Mesenchymal stem cell (in vitro differentiated cells and primary cell): ENCODE results near the gene PAF1. TPM values are rescaled to one million over a fixed set of nuclear protein-coding genes. Genes with fewer than 3 reads are reported as not detected.
"Not testable (repeated sequence)": the region's sequence is repeated elsewhere in the genome, so short reads cannot be mapped to it uniquely, and the experiment has no call there.

Experiments
- DNase-seq: peaks from one replicate; pipeline ENCODE4 v3.0.0-alpha.2; 2013
- H2AFZ ChIP-seq: one replicate; pipeline ENCODE4 v1.6.1; 2013; ENCODE audit warnings: low read depth, mild to moderate bottlenecking, control low read depth, inconsistent platforms, low read length, moderate library complexity
- H2AK5ac ChIP-seq: 2 replicates; pipeline ENCODE4 v1.6.1; 2013; ENCODE audit warnings: low read length, moderate library complexity, mild to moderate bottlenecking, inconsistent platforms; ENCODE audit not compliant: severe bottlenecking
- H2BK120ac ChIP-seq: one replicate; pipeline ENCODE4 v1.6.1; 2013; ENCODE audit warnings: low read depth, mild to moderate bottlenecking, inconsistent platforms, low read length, moderate library complexity
- H2BK12ac ChIP-seq, 2 experiments: one replicate each; pipeline ENCODE4 v1.6.1; 2013; ENCODE audit warnings: inconsistent platforms in 2 of 2, low read length in 2 of 2, mild to moderate bottlenecking in 2 of 2, moderate library complexity in 2 of 2, control low read depth in 1 of 2
- H2BK15ac ChIP-seq: one replicate; pipeline ENCODE4 v1.6.1; 2013; ENCODE audit warnings: mild to moderate bottlenecking, low read depth, inconsistent platforms; ENCODE audit not compliant: poor library complexity, severe bottlenecking
- H2BK5ac ChIP-seq: 2 replicates; pipeline ENCODE4 v1.6.1; 2013; ENCODE audit warnings: low read depth, mild to moderate bottlenecking, low read length, control low read depth, inconsistent platforms; ENCODE audit not compliant: poor library complexity, severe bottlenecking
- H3K14ac ChIP-seq, 2 experiments: one replicate each; pipeline ENCODE4 v1.6.1; 2013; ENCODE audit warnings: inconsistent platforms in 2 of 2, low read length in 2 of 2, control low read depth in 1 of 2, mild to moderate bottlenecking in 1 of 2, moderate library complexity in 1 of 2
- H3K18ac ChIP-seq, 2 experiments: one replicate each; pipeline ENCODE4 v1.6.1; 2013; ENCODE audit warnings: inconsistent platforms in 2 of 2, low read length in 2 of 2, control low read depth in 1 of 2, low read depth in 1 of 2, mild to moderate bottlenecking in 1 of 2
- H3K23ac ChIP-seq, 2 experiments: one replicate each; pipeline ENCODE4 v1.6.1; 2013; ENCODE audit warnings: inconsistent platforms in 2 of 2, low read length in 2 of 2, mild to moderate bottlenecking in 2 of 2, moderate library complexity in 2 of 2, control low read depth in 1 of 2
- H3K27ac ChIP-seq: 2 replicates; pipeline ENCODE4 v1.5.1; 2013; ENCODE audit warnings: mild to moderate bottlenecking, moderate library complexity, low read length, control low read depth, inconsistent platforms; ENCODE audit not compliant: poor library complexity, severe bottlenecking
- H3K27me3 ChIP-seq, 2 experiments: 2 replicates each; pipeline versions ENCODE4 v1.6.1 to v1.7.0; 2013; ENCODE audit warnings: low read length in 2 of 2, mild to moderate bottlenecking in 2 of 2, moderate library complexity in 2 of 2, control low read depth in 1 of 2, inconsistent platforms in 1 of 2; ENCODE audit not compliant: control insufficient read depth in 1 of 2, insufficient read depth in 1 of 2
- H3K36me3 ChIP-seq, 2 experiments: 2 replicates each; pipeline versions ENCODE4 v1.6.1 to v1.7.0; 2013; ENCODE audit warnings: low read length in 2 of 2, control low read depth in 1 of 2, inconsistent platforms in 1 of 2, low read depth in 1 of 2, mild to moderate bottlenecking in 1 of 2; ENCODE audit not compliant: insufficient read depth in 2 of 2, control insufficient read depth in 1 of 2
- H3K4ac ChIP-seq, 2 experiments: one replicate each; pipeline ENCODE4 v1.6.1; 2013; ENCODE audit warnings: inconsistent platforms in 2 of 2, low read length in 2 of 2, mild to moderate bottlenecking in 2 of 2, moderate library complexity in 2 of 2, control low read depth in 1 of 2, low read depth in 1 of 2
- H3K4me1 ChIP-seq: 2 replicates; pipeline ENCODE4 v1.6.1; 2013; ENCODE audit warnings: low read depth, low read length, control low read depth; ENCODE audit not compliant: control insufficient read depth, insufficient read depth
- H3K4me2 ChIP-seq: 2 replicates; pipeline ENCODE4 v1.6.1; 2013; ENCODE audit warnings: low read length, mild to moderate bottlenecking, inconsistent platforms; ENCODE audit not compliant: poor library complexity, severe bottlenecking
- H3K4me3 ChIP-seq, 2 experiments: 2 replicates each; pipeline versions ENCODE4 v1.5.1 to v1.7.0; 2013; ENCODE audit warnings: low read length in 2 of 2, mild to moderate bottlenecking in 2 of 2, control low read depth in 1 of 2, low read depth in 1 of 2; ENCODE audit not compliant: insufficient read depth in 1 of 2
- H3K79me1 ChIP-seq: replicated peaks from 2 replicates; pipeline ENCODE4 v1.6.1; 2013; ENCODE audit warnings: mild to moderate bottlenecking, control low read depth, low read length, inconsistent platforms; ENCODE audit not compliant: poor library complexity, severe bottlenecking
- H3K9ac ChIP-seq: 2 replicates; pipeline ENCODE4 v1.7.0; 2013; ENCODE audit warnings: mild to moderate bottlenecking, low read length, moderate library complexity
- H3K9me3 ChIP-seq: 2 replicates; pipeline ENCODE4 v1.7.0; 2013; ENCODE audit warnings: mild to moderate bottlenecking, low read length; ENCODE audit not compliant: control insufficient read depth
- H4K8ac ChIP-seq: one replicate; pipeline ENCODE4 v1.6.1; 2013; ENCODE audit warnings: inconsistent platforms, mild to moderate bottlenecking, low read length, moderate library complexity
- H4K91ac ChIP-seq: one replicate; pipeline ENCODE4 v1.6.1; 2013; ENCODE audit warnings: mild to moderate bottlenecking, low read length, inconsistent platforms
- WGBS: methylation state at CpG from one replicate; pipeline ENCODE4 v1.1.7; 2013; ENCODE audit warnings: mixed read lengths; 5-methylcytosine and 5-hydroxymethylcytosine counted together
- small RNA-seq: library from polyadenylated mRNA; stranded (forward); fragments of <200 nt; extraction: miRNeasy Mini kit (QIAGEN cat#:217004); gene quantifications from one replicate; pipeline ENCODE3, GENCODE V24; 2013; ENCODE audit warnings: low read depth

Gene PAF1

DNA sequence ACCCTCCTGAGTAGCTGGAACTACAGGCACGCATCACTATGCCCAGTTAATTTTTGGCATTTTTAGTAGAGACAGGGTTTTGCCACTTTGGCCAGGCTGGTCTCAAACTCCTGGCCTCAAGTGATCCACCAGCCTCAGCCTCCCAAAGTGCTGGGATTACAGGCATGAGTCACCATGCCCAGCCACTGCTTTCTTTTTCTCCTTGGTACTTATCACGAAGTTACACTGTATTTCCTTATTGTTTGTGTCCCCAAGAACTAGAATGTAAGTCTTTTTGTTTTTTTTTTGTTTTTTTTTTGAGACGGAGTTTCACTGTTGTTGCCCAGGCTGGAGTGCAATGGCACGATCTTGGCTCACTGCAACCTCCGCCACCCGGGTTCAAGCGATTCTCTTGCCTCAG, 50.8 kb downstream of the PAF1 start:
- H3K27ac ChIP-seq, H3K14ac ChIP-seq, H3K4me2 ChIP-seq, H3K9me3 ChIP-seq, H3K4me1 ChIP-seq, H3K4ac ChIP-seq, H4K8ac ChIP-seq, DNase-seq, H2BK15ac ChIP-seq, H3K27me3 ChIP-seq, H3K18ac ChIP-seq, H4K91ac ChIP-seq, H2BK12ac ChIP-seq, H2AK5ac ChIP-seq, H2AFZ ChIP-seq, H3K23ac ChIP-seq, H2BK120ac ChIP-seq, H2BK5ac ChIP-seq: not testable (repeated sequence)
- H3K4me3 ChIP-seq: peak overlapping the region in 1 of 2 experiments; percentile 83
- H3K79me1 ChIP-seq: peaks cover 21% of the 10 kb centered on the region
- H3K9ac ChIP-seq: peak overlapping the region; percentile 30
- 96% methylated on average over 6 of the region's 7 CpGs for WGBS
- peaks cover 0 to 11% of the 10 kb centered on the region in 2 experiments for H3K36me3 ChIP-seq

DNA sequence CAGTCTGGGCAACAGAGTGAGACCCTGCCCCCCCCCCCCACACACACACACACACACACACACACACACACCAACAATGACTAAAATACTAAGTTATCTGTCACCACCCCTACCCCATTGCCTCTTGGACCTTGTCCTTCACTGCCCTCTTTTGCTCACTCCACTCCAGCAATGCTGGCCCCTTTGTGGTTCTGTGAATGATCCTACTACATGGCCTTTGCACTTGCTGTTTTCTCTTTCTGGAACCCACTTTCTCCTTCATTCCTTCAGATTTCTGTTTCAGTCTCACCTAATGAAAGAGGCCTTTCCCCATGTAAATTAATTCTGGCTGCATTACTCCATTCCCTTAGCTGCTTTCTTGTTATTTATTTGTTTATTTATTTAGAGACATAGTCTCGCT, 51.2 kb downstream of the PAF1 start:
- no peak for DNase-seq
- Histone ChIP-seq H4K91ac (no peak overlapping the region), H3K4me1 (peaks cover 10% of the 10 kb centered on the region), H2BK15ac (no peak overlapping the region), H3K36me3 (peaks cover 0 to 6% of the 10 kb centered on the region in 2 experiments), H2AFZ (no peak overlapping the region), H3K9me3 (no peaks in the 10 kb centered on the region), H3K4ac (no peak overlapping the region), H3K27me3 (peaks cover 0 to 3% of the 10 kb centered on the region in 2 experiments), H3K4me3 (no peak overlapping the region), H2BK120ac (no peak overlapping the region), H3K23ac (no peak overlapping the region), H3K4me2 (no peak overlapping the region), H3K27ac (no peak overlapping the region), H2BK12ac (no peak overlapping the region), H3K14ac (no peak overlapping the region), H3K79me1 (peaks cover 17% of the 10 kb centered on the region), H3K18ac (no peak overlapping the region), H4K8ac (no peak overlapping the region), H2AK5ac (no peak overlapping the region), H2BK5ac (no peak overlapping the region), H3K9ac (peak overlapping the region; percentile 30)
- WGBS: 90% methylated on average over 1 of the region's 1 CpG

DNA sequence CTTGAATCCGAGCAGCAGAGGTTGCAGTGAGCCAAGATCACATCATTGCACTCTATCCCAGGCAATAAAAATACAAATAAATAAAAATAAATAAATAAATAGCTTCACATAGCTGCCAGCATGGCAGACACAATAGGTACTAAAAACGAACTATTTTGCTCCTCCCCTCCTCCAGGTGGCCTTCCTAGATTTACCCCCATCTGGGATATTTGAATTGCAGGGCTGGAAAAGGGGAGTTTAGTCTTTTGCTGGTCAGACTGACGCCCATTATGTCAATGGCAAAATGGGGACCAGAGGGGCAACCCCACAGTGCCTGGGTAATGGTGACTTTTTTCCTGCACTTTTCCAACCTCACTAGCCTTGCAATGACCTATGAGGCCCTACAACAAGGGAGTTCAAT, 54.4 kb downstream of the PAF1 start:
- WGBS: 78% methylated on average over 2 of the region's 3 CpGs
- Histone ChIP-seq H3K9ac (no peak overlapping the region), H3K4ac (no peak overlapping the region), H3K4me2 (no peak overlapping the region), H4K8ac (no peak overlapping the region), H3K14ac (no peak overlapping the region), H3K23ac (no peak overlapping the region), H2BK12ac (no peak overlapping the region), H3K27me3 (peaks cover 0 to 3% of the 10 kb centered on the region in 2 experiments), H2AK5ac (no peak overlapping the region), H3K4me3 (no peak overlapping the region), H3K36me3 (no peaks in the 10 kb centered on the region), H3K79me1 (peaks cover 3% of the 10 kb centered on the region), H2BK5ac (no peak overlapping the region), H3K27ac (no peak overlapping the region), H4K91ac (no peak overlapping the region), H3K9me3 (no peaks in the 10 kb centered on the region), H2BK15ac (no peak overlapping the region), H3K4me1 (peaks cover 8% of the 10 kb centered on the region), H2BK120ac (no peak overlapping the region), H3K18ac (no peak overlapping the region), H2AFZ (no peak overlapping the region)
- DNase-seq: no peak

Small RNA genes lying within 50 kb of the gene (small RNA-seq; reads per million reads assigned to genes)
- gene AC011445.2: 1.2 reads per million
- gene MIR4530: not detected
- gene RN7SL566P: not detected
